GM19455 (cell line): Measurements from ENCODE around the gene YARS1.
A peak's percentile ranks its signal among the peaks of the same experiment; 100 is the strongest.

Source experiments
- ATAC-seq: cut with Tn5 transposase; IDR thresholded peaks from one replicate; pipeline ENCODE4 v1.9.1; 2021; ENCODE audit not compliant: unreplicated experiment

YARS1 gene

GRCh38 chr1:32766328-32766972, 50.7 kb downstream of the YARS1 start:
- ATAC-seq = no peak

- ATAC-seq = no peak
Observed at GRCh38 chr1:32765570-32766327, 51.4 kb downstream of the YARS1 start.

- ATAC-seq = no peak
Observed at GRCh38 chr1:32764826-32765569, 52.2 kb downstream of the YARS1 start.

GRCh38 chr1:32763221-32763620, 53.9 kb downstream of the YARS1 start:
- no peak for ATAC-seq

- ATAC-seq = no peak
Observed at GRCh38 chr1:32761936-32762335, 55.2 kb downstream of the YARS1 start.

- ATAC-seq = no peak
Observed at GRCh38 chr1:32761253-32761877, 55.8 kb downstream of the YARS1 start.

- ATAC-seq = no peak
Observed at GRCh38 chr1:32759997-32760623, 57.0 kb downstream of the YARS1 start.

GRCh38 chr1:32759521-32759981, 57.6 kb downstream of the YARS1 start:
- no peak for ATAC-seq

- ATAC-seq = no peak
Observed at GRCh38 chr1:32758795-32759430, 58.2 kb downstream of the YARS1 start.

- no peak for ATAC-seq
Observed at GRCh38 chr1:32758177-32758794, 58.9 kb downstream of the YARS1 start.

GRCh38 chr1:32757213-32757895, 59.8 kb downstream of the YARS1 start:
- no peak for ATAC-seq

- no peak for ATAC-seq
Observed at GRCh38 chr1:32755810-32756159, 61.4 kb downstream of the YARS1 start.

- no peak for ATAC-seq
Observed at GRCh38 chr1:32755098-32755809, 61.9 kb downstream of the YARS1 start.

- ATAC-seq = peak; percentile 20
Observed at GRCh38 chr1:32754317-32755097, 62.7 kb downstream of the YARS1 start.

GRCh38 chr1:32753532-32754316, 63.4 kb downstream of the YARS1 start:
- ATAC-seq = peak; percentile 73

- ATAC-seq = no peak
Observed at GRCh38 chr1:32749771-32750170, 67.4 kb downstream of the YARS1 start.

GRCh38 chr1:32749332-32749731, 67.8 kb downstream of the YARS1 start:
- ATAC-seq = no peak
